Effector memory CD8-positive, alpha-beta T cell (primary cell): ENCODE results near the gene CAPN9.
"Not testable (repeated sequence)": the region's sequence is repeated elsewhere in the genome, so short reads cannot be mapped to it uniquely, and the experiment has no call there.

Experiments
- ATAC-seq: fragments of 150-1000 bp; cut with Tn5 transposase; replicated peaks from 2 replicates; pipeline ENCODE4 v1.10.0; 2021; ENCODE audit warnings: mild to moderate bottlenecking, moderate library complexity
- DNase-seq, 3 experiments: peaks; one replicate each; pipeline ENCODE4 v3.0.0; 2021
- H3K27ac Mint-ChIP-seq, 2 donors: one replicate each; pipeline ENCODE4 v1.8.0; 2022; ENCODE audit warnings: mild to moderate bottlenecking in 2 of 2, mixed read lengths in 2 of 2, moderate library complexity in 2 of 2
- H3K27me3 Mint-ChIP-seq, 2 donors: one replicate each; pipeline ENCODE4 v1.8.0; 2022; ENCODE audit warnings: mixed read lengths in 2 of 2
- H3K36me3 Mint-ChIP-seq: one replicate; pipeline ENCODE4 v1.8.0; 2022; ENCODE audit warnings: mild to moderate bottlenecking, moderate library complexity, mixed read lengths; ENCODE audit not compliant: insufficient read depth
- H3K4me1 Mint-ChIP-seq, 2 donors: one replicate each; pipeline ENCODE4 v1.8.0; 2022; ENCODE audit warnings: low read depth in 2 of 2, mixed read lengths in 2 of 2
- H3K4me3 Mint-ChIP-seq, 2 donors: one replicate each; pipeline ENCODE4 v1.8.0; 2022; ENCODE audit warnings: mild to moderate bottlenecking in 2 of 2, mixed read lengths in 2 of 2, moderate library complexity in 2 of 2
- H3K9me3 Mint-ChIP-seq, 2 donors: one replicate each; pipeline ENCODE4 v1.8.0; 2022; ENCODE audit warnings: mixed read lengths in 2 of 2
- total RNA-seq, 9 experiments: gene quantifications; one replicate each; lab custom pipeline; 2026; lab: John Stamatoyannopoulos, UW

The CAPN9 gene
- total RNA-seq = 0 reads per million in 9 experiments

DNA sequence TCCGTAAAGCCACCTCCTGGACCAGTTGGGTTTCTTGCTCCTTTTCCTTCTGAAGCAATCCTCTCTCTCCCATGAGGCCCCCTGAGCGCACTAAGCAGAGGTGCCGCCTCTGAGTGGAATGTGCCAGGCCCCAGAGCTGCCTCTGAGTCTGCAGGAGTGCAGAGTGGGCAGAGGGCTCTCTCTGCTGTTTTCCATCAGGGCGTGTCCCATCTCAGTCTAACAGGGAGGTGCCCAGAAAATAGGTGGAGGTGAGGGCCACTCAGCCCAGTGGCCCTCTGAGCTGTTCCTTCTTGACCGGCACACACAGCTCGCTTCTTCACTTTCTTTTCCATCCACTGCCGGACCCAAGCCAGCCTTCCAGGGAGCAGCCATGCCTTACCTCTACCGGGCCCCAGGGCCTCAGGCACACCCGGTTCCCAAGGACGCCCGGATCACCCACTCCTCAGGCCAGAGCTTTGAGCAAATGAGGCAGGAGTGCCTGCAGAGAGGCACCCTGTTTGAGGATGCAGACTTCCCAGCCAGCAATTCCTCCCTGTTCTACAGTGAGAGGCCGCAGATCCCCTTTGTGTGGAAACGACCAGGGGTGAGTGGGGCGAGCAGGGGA lies at the start of gene CAPN9:
TSS of gene CAPN9 (plus strand) at position 262 of the 604 bp plus-strand sequence. CDS start at position 371, 109 bp downstream.
- ATAC-seq (no peak), DNase-seq (no peak)
- Mint-ChIP-seq H3K4me1 (no peaks in the 10 kb centered on the region), H3K27ac (no peak within 1 kb of the TSS), H3K36me3 (no peaks in the 10 kb centered on the region), H3K9me3 (no peaks in the 10 kb centered on the region), H3K4me3 (no peak within 1 kb of the TSS), H3K27me3 (peaks cover 19 to 57% of the 10 kb centered on the region in 2 donors)

- Mint-ChIP-seq H3K36me3 (peaks cover 11% of the 10 kb centered on the region), H3K27me3 (peaks cover 0 to 17% of the 10 kb centered on the region in 2 donors), H3K4me1 (peaks cover 0 to 11% of the 10 kb centered on the region in 2 donors), H3K9me3 (no peaks in the 10 kb centered on the region), H3K27ac (no peak overlapping the region), H3K4me3 (no peak overlapping the region)
- ATAC-seq = no peak
- DNase-seq = no peak
These were observed 49.1 kb upstream of the CAPN9 start for GRCh38 chr1:230698130-230698529.

DNA sequence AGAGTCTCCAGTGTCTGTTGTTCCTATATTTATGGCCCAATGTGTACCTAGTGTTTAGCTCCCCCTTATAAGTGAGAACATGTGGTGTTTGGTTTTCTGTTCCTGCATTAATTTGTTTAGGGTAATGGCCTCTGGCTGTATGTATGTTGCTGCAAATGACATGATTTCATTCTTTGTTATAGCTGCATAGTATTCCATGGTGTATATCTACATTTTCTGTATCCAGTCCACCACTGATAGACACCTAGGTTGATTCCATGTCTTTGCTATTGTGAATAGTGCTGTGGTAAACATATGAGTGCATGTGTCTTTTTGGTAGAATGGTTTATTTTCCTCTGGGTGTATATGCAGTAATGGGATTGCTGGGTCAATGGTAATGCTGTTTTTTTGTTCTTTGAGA lies 48.2 kb upstream of the CAPN9 start:
- H3K4me3 Mint-ChIP-seq, H3K4me1 Mint-ChIP-seq, ATAC-seq, H3K9me3 Mint-ChIP-seq, H3K36me3 Mint-ChIP-seq, DNase-seq, H3K27ac Mint-ChIP-seq: not testable (repeated sequence)
- peaks cover 0 to 24% of the 10 kb centered on the region in 2 donors for H3K27me3 Mint-ChIP-seq

GRCh38 chr1:230699716-230700115 lies 47.5 kb upstream of the CAPN9 start:
- Mint-ChIP-seq H3K4me3 (no peak overlapping the region), H3K4me1 (peaks cover 0 to 4% of the 10 kb centered on the region in 2 donors), H3K9me3 (no peaks in the 10 kb centered on the region), H3K27ac (no peak overlapping the region), H3K27me3 (peaks cover 0 to 27% of the 10 kb centered on the region in 2 donors), H3K36me3 (no peaks in the 10 kb centered on the region)
- no peak for ATAC-seq
- no peak for DNase-seq

GRCh38 chr1:230700132-230700531 lies 47.1 kb upstream of the CAPN9 start:
- no peaks in the 10 kb centered on the region for H3K36me3 Mint-ChIP-seq
- no peaks in the 10 kb centered on the region for H3K9me3 Mint-ChIP-seq
- no peak overlapping the region for H3K4me3 Mint-ChIP-seq
- no peak overlapping the region for H3K27ac Mint-ChIP-seq
- DNase-seq (no peak), ATAC-seq (no peak)
- peaks cover 0 to 31% of the 10 kb centered on the region in 2 donors for H3K27me3 Mint-ChIP-seq
- H3K4me1 Mint-ChIP-seq = peaks cover 0 to 2% of the 10 kb centered on the region in 2 donors

DNA sequence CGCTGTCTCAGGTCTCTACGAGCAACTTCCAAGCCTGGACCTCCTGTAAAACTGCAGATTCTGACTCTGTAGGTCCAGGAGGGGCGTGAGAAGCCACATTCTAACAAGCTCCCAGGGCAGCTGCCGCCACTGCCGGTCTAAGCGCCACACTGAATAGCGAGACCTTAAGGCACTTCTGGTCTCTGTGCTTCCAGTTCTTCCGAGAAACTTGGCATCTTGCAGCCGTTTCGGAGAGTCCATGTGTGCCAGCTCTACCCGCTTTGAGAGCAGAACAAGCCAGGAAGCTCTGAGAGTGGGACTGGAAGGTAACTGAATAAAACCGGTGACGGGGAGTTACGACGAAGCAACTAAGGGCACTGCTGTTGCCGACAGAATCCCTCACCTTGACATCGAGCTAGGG lies 45.8 kb upstream of the CAPN9 start:
- Mint-ChIP-seq H3K9me3 (no peaks in the 10 kb centered on the region), H3K36me3 (no peaks in the 10 kb centered on the region), H3K27ac (no peak overlapping the region), H3K4me3 (no peak overlapping the region), H3K27me3 (peaks cover 0 to 34% of the 10 kb centered on the region in 2 donors), H3K4me1 (peaks cover 0 to 2% of the 10 kb centered on the region in 2 donors)
- ATAC-seq (no peak), DNase-seq (no peak)

DNA sequence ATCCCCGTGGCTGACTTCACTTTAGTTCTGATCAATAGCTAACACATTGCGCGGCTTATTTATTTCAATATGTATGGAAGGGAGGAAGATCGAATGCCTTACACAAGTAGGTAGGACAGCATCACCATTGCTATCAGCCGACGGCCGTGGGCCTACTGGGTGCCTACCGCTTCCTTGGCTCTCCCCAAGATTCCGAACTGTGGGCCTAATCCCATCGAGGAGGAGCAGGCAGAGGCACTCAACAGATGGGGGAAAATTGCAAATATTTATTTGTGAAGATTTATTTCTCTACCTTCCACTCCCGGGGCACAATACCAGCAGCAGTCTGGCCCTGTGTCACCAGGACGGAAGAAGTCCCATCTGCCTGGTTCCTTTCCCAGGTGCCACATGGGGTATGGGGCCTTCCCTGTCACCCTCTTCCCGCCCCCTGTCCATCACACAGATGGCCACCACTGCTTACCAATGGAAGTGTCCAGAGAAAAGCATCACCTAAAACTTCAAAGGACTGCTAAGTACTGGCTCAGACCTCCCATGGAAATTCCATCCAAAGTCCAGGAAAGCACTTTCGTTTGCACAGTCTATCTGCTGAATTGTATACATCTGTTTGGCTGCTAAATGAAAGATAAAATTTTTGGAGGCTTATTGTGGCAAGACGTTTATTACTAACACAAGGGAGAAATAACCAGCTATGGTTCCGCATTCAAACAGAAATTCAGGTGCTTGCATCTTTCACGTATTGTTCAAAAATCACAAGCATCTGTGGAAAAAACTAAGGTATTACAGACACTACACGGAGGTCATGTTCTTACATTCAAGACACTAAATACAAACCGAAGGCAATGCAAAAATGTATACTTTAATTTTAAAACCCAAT lies 45.1 kb upstream of the CAPN9 start:
- no peak for ATAC-seq
- H3K27me3 Mint-ChIP-seq = peaks cover 0 to 41% of the 10 kb centered on the region in 2 donors
- H3K9me3 Mint-ChIP-seq = no peaks in the 10 kb centered on the region
- H3K27ac Mint-ChIP-seq = no peak overlapping the region
- H3K4me1 Mint-ChIP-seq = peaks cover 0 to 2% of the 10 kb centered on the region in 2 donors
- no peaks in the 10 kb centered on the region for H3K36me3 Mint-ChIP-seq
- DNase-seq = no peak
- no peak overlapping the region for H3K4me3 Mint-ChIP-seq

DNA sequence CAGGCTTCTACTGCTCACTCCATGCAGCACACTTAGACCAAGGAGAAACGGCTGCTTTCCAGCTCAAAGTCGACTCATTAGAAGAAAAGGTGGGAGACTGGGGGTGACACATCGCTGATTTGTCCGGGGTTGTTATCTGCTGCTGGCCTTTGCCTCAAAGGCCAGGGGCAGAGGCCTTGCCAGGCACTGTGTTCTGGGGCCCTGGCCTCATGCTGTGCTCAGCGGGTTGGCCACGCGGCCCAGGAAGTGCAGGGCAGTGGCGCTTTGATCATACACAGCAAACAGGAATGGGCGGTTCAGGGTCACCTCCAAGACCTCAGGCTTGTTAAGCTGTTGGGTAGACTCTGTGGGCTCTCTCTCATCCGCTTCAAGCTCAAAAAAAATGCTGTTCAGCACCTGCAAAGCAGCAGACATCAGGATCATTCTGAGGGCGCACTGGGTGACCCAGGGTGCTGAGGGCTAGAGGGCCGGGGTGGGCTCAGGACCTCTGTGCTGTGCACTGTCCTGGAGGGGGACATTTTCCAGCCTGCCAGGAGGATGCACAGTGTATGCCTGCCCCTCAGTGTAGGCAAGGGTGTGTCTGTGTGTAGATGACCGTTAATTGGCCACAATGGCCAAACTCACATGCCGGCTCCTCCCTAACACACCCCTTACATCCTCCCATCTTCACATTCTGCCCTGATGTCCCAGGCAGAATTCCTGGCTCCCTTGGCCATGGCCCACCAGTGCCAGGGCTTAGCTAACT lies 44.1 kb upstream of the CAPN9 start:
- no peak for ATAC-seq
- no peak overlapping the region for H3K4me3 Mint-ChIP-seq
- H3K36me3 Mint-ChIP-seq = no peaks in the 10 kb centered on the region

GRCh38 chr1:230703679-230704385 lies 43.4 kb upstream of the CAPN9 start:
- H3K27ac Mint-ChIP-seq = no peak overlapping the region
- no peak overlapping the region for H3K4me3 Mint-ChIP-seq
- no peak for ATAC-seq
- H3K27me3 Mint-ChIP-seq = peaks cover 8 to 50% of the 10 kb centered on the region in 2 donors
- DNase-seq = no peak
- no peaks in the 10 kb centered on the region for H3K9me3 Mint-ChIP-seq
- H3K4me1 Mint-ChIP-seq = peaks cover 3 to 9% of the 10 kb centered on the region in 2 donors
- no peaks in the 10 kb centered on the region for H3K36me3 Mint-ChIP-seq

More for the DNA sequence above, 44.1 kb upstream of the CAPN9 start:
- no peak overlapping the region for H3K27ac Mint-ChIP-seq
- H3K27me3 Mint-ChIP-seq = peaks cover 5 to 47% of the 10 kb centered on the region in 2 donors
- no peaks in the 10 kb centered on the region for H3K9me3 Mint-ChIP-seq
- DNase-seq = no peak
- H3K4me1 Mint-ChIP-seq = peaks cover 3 to 7% of the 10 kb centered on the region in 2 donors

GRCh38 chr1:230704830-230705229 lies 42.4 kb upstream of the CAPN9 start:
- H3K9me3 Mint-ChIP-seq = no peaks in the 10 kb centered on the region
- H3K4me1 Mint-ChIP-seq = peaks cover 3 to 9% of the 10 kb centered on the region in 2 donors
- peaks cover 11 to 54% of the 10 kb centered on the region in 2 donors for H3K27me3 Mint-ChIP-seq
- no peak overlapping the region for H3K4me3 Mint-ChIP-seq
- no peak for DNase-seq
- no peak for ATAC-seq
- H3K27ac Mint-ChIP-seq = no peak overlapping the region
- no peaks in the 10 kb centered on the region for H3K36me3 Mint-ChIP-seq

GRCh38 chr1:230705289-230706019 lies 41.7 kb upstream of the CAPN9 start:
- Mint-ChIP-seq H3K4me1 (peaks cover 3 to 9% of the 10 kb centered on the region in 2 donors), H3K27me3 (peaks cover 11 to 54% of the 10 kb centered on the region in 2 donors), H3K4me3 (no peak overlapping the region), H3K9me3 (no peaks in the 10 kb centered on the region), H3K36me3 (no peaks in the 10 kb centered on the region), H3K27ac (no peak overlapping the region)
- no peak for ATAC-seq
- DNase-seq = no peak

- Mint-ChIP-seq H3K9me3 (no peaks in the 10 kb centered on the region), H3K27ac (no peak overlapping the region), H3K4me3 (no peak overlapping the region), H3K36me3 (no peaks in the 10 kb centered on the region), H3K4me1 (peaks cover 3 to 9% of the 10 kb centered on the region in 2 donors), H3K27me3 (peaks cover 11 to 54% of the 10 kb centered on the region in 2 donors)
- no peak for ATAC-seq
- no peak for DNase-seq
These were observed 41.0 kb upstream of the CAPN9 start for GRCh38 chr1:230706020-230706699.
